Measurements from ENCODE around the gene COL18A1. TPM values are rescaled to one million over a fixed set of nuclear protein-coding genes. Genes with fewer than 3 reads are reported as not detected.

COL18A1 gene
- total and polyA plus RNA-seq, 2 donors (not counting 1 experiment from before 2014, with no cell fraction given), result 15.6 to 24.7 TPM

DNA sequence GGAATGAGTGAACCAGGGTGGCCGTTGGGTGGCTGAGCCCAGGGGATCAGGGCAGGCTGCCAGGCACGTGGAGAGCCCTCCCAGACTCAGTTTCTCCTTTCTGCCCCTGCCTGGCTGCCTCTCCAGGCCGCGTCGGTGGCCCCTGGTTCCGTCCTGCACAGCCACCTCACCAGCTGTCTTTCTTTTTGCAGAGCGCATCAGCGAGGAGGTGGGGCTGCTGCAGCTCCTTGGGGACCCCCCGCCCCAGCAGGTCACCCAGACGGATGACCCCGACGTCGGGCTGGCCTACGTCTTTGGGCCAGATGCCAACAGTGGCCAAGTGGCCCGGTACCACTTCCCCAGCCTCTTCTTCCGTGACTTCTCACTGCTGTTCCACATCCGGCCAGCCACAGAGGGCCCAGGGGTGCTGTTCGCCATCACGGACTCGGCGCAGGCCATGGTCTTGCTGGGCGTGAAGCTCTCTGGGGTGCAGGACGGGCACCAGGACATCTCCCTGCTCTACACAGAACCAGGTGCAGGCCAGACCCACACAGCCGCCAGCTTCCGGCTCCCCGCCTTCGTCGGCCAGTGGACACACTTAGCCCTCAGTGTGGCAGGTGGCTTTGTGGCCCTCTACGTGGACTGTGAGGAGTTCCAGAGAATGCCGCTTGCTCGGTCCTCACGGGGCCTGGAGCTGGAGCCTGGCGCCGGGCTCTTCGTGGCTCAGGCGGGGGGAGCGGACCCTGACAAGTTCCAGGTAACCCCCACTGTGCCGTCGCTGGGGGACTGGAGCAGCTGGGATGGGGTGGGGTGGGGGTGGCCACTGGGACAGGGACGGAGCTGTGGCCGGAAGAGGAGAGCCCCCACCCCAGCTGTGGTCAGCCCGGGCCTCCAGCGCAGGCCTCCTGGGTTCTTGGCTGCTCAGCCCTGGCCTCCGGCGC is 63.3 kb downstream of the COL18A1 start:
- WGBS (ENCODE audit: insufficient coverage), result 92% methylated on average over 42 of the region's 45 CpGs
- Histone ChIP-seq H2AFZ (ENCODE audit: insufficient read depth, low read depth, low read length, poor library complexity, severe bottlenecking) (no peak overlapping the region), H3K27me3 (replicated peaks in 1 of 4; ENCODE audit: control extremely low read depth in 1 of 4, control insufficient read depth in 3 of 4, insufficient read depth in 4 of 4, low read length in 3 of 4) (no peaks in the 10 kb centered on the region), H3K9ac (ENCODE audit: low read length) (no peak overlapping the region), H3K9me3 (ENCODE audit: control extremely low read depth in 1 of 3, control insufficient read depth in 2 of 3, insufficient read depth in 1 of 3, low read length in 2 of 3) (peaks cover 0 to 10% (median 0%) of the 10 kb centered on the region in 3 donors), H3K36me3 (replicated peaks in 1 of 2; ENCODE audit: control extremely low read depth in 1 of 2, control insufficient read depth in 1 of 2, extremely low read depth in 1 of 2, insufficient read depth in 2 of 2, low read length in 1 of 2) (no peaks in the 10 kb centered on the region), H3K27ac (ENCODE audit: low read length in 2 of 2) (no peak overlapping the region), H4K20me1 (ENCODE audit: control insufficient read depth, insufficient read depth, low read length, poor library complexity, severe bottlenecking) (no peaks in the 10 kb centered on the region), H3K4me2 (replicated peaks; ENCODE audit: low read depth, low read length, poor library complexity, severe bottlenecking) (no peak overlapping the region), H3K4me3 (ENCODE audit: control extremely low read depth in 1 of 5, extremely low read depth in 1 of 5, insufficient read depth in 1 of 5, low read depth in 2 of 5, low read length in 4 of 5) (no peak overlapping the region), H3K4me1 (ENCODE audit: control insufficient read depth in 2 of 2, insufficient read depth in 2 of 2, low read length in 2 of 2) (peaks cover 0 to 3% of the 10 kb centered on the region in 2 donors), H3K79me2 (ENCODE audit: control insufficient read depth, insufficient read depth, low read length) (no peaks in the 10 kb centered on the region)
- POLR2A ChIA-PET, result no interaction called here
- TF ChIP-seq, protein P1, sequence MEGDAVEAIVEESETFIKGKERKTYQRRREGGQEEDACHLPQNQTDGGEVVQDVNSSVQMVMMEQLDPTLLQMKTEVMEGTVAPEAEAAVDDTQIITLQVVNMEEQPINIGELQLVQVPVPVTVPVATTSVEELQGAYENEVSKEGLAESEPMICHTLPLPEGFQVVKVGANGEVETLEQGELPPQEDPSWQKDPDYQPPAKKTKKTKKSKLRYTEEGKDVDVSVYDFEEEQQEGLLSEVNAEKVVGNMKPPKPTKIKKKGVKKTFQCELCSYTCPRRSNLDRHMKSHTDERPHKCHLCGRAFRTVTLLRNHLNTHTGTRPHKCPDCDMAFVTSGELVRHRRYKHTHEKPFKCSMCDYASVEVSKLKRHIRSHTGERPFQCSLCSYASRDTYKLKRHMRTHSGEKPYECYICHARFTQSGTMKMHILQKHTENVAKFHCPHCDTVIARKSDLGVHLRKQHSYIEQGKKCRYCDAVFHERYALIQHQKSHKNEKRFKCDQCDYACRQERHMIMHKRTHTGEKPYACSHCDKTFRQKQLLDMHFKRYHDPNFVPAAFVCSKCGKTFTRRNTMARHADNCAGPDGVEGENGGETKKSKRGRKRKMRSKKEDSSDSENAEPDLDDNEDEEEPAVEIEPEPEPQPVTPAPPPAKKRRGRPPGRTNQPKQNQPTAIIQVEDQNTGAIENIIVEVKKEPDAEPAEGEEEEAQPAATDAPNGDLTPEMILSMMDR (IDR thresholded peaks at IDR 0.05), result no peak
- TF ChIP-seq EZH2 (IDR thresholded peaks at IDR 0.05; ENCODE audit: borderline replicate concordance, insufficient read depth, low read depth, low read length, poor library complexity, severe bottlenecking), result no peak
- H3K4me1 Mint-ChIP-seq, result peaks cover 15% of the 10 kb centered on the region
- CTCF ChIA-PET, result no interaction called here
- no peak overlapping the region for H3K27ac Mint-ChIP-seq
- intact Hi-C loops (cut with micrococcal nuclease), result no loop called here
- peaks cover 7% of the 10 kb centered on the region for H3K27me3 Mint-ChIP-seq
- H3K4me3 Mint-ChIP-seq, result no peak overlapping the region
- DNase-seq (no peak), ATAC-seq (ENCODE audit: low read depth) (no peak)
- no peaks in the 10 kb centered on the region for H3K9me3 Mint-ChIP-seq (ENCODE audit: insufficient read depth)

DNA sequence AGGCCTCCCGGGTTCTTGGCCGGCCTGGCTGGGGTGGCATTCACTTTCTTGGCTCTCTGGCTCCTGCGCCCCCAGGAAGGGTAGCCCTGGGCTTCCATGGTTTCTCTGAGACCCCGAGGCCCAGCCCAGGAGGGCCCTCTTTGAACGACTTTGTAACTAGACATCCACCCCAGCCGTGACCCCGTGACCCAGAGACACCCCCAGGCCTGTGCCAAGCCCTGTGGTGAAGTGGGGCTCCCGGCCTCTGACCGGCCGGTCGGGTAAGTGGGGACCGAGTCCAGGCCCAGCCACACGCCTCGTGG is 64.0 kb downstream of the COL18A1 start:
- H3K27me3 Mint-ChIP-seq, result peaks cover 7% of the 10 kb centered on the region
- peaks cover 15% of the 10 kb centered on the region for H3K4me1 Mint-ChIP-seq
- no peak overlapping the region for H3K4me2 ChIP-seq (replicated peaks; ENCODE audit: low read depth, low read length, poor library complexity, severe bottlenecking)
- no peak overlapping the region for H3K4me3 Mint-ChIP-seq
- H3K79me2 ChIP-seq (ENCODE audit: control insufficient read depth, insufficient read depth, low read length), result no peaks in the 10 kb centered on the region
- no peaks in the 10 kb centered on the region for H4K20me1 ChIP-seq (ENCODE audit: control insufficient read depth, insufficient read depth, low read length, poor library complexity, severe bottlenecking)
- peaks cover 0 to 3% of the 10 kb centered on the region in 2 donors for H3K4me1 ChIP-seq (ENCODE audit: control insufficient read depth in 2 of 2, insufficient read depth in 2 of 2, low read length in 2 of 2)
- peaks cover 0 to 4% (median 0%) of the 10 kb centered on the region in 3 donors for H3K9me3 ChIP-seq (ENCODE audit: control extremely low read depth in 1 of 3, control insufficient read depth in 2 of 3, insufficient read depth in 1 of 3, low read length in 2 of 3)
- no peaks in the 10 kb centered on the region for H3K27me3 ChIP-seq (replicated peaks in 1 of 4; ENCODE audit: control extremely low read depth in 1 of 4, control insufficient read depth in 3 of 4, insufficient read depth in 4 of 4, low read length in 3 of 4)
- no peak overlapping the region for H3K4me3 ChIP-seq (ENCODE audit: control extremely low read depth in 1 of 5, extremely low read depth in 1 of 5, insufficient read depth in 1 of 5, low read depth in 2 of 5, low read length in 4 of 5)
- no peak overlapping the region for H2AFZ ChIP-seq (ENCODE audit: insufficient read depth, low read depth, low read length, poor library complexity, severe bottlenecking)
- H3K9ac ChIP-seq (ENCODE audit: low read length), result no peak overlapping the region
- TF ChIP-seq, protein P1 (IDR thresholded peaks at IDR 0.05), result no peak
- no peak for TF ChIP-seq EZH2 (IDR thresholded peaks at IDR 0.05; ENCODE audit: borderline replicate concordance, insufficient read depth, low read depth, low read length, poor library complexity, severe bottlenecking)
- 97% methylated on average over 14 of the region's 14 CpGs for WGBS (ENCODE audit: insufficient coverage)
- no peak overlapping the region for H3K27ac Mint-ChIP-seq
- no peaks in the 10 kb centered on the region for H3K9me3 Mint-ChIP-seq (ENCODE audit: insufficient read depth)
- intact Hi-C loops (cut with micrococcal nuclease), result no loop called here
- DNase-seq (no peak), ATAC-seq (ENCODE audit: low read depth) (no peak)
- ChIA-PET POLR2A (no interaction called here), CTCF (no interaction called here)
- H3K27ac ChIP-seq (ENCODE audit: low read length in 2 of 2), result no peak overlapping the region
- H3K36me3 ChIP-seq (replicated peaks in 1 of 2; ENCODE audit: control extremely low read depth in 1 of 2, control insufficient read depth in 1 of 2, extremely low read depth in 1 of 2, insufficient read depth in 2 of 2, low read length in 1 of 2), result no peaks in the 10 kb centered on the region
